Keratinocyte (primary cell): ENCODE measurements around the gene HPN.

ENCODE experiments used
- EZH2 ChIP-seq: IDR thresholded peaks from one replicate; pipeline ENCODE4 v1.6.1; 2012; ENCODE audit warnings: inconsistent platforms, mild to moderate bottlenecking, low read length, moderate library complexity
- TF ChIP-seq, protein P1 (sequence below), 3 experiments: IDR thresholded peaks in 1 of 3; conservative IDR thresholded peaks in 1 of 3; optimal IDR thresholded peaks in 1 of 3; 2 replicates in 2 of 3; 3 replicates in 1 of 3; pipeline versions ENCODE3 to v1.5.1; 2011; ENCODE audit warnings: low read length in 3 of 3, mild to moderate bottlenecking in 3 of 3, moderate library complexity in 2 of 3, control low read depth in 1 of 3, inconsistent platforms in 1 of 3; ENCODE audit not compliant: insufficient read depth in 2 of 3; ENCODE audit errors: extremely low read depth in 1 of 3

DNA sequence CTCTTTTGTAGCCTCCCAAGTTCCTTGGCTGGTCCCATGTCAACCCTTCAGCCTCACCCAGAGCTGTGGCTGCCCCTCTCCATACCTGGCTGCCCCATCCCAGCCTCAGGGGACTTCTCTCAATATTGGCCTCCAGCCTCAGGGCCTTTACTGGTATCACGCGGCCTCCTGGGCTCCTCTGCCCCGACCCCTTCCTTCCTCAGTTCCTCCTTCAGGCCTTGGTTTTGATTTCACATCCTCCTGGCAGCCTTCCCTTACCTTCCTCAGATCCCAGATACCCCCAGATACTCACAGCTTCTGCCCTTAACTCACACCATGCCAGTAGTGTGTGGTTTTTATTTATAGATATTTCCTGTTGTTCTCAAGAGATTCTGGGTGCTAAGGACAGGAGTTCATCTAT lies 24.0 kb upstream of the HPN start:
- TF ChIP-seq, protein P1, sequence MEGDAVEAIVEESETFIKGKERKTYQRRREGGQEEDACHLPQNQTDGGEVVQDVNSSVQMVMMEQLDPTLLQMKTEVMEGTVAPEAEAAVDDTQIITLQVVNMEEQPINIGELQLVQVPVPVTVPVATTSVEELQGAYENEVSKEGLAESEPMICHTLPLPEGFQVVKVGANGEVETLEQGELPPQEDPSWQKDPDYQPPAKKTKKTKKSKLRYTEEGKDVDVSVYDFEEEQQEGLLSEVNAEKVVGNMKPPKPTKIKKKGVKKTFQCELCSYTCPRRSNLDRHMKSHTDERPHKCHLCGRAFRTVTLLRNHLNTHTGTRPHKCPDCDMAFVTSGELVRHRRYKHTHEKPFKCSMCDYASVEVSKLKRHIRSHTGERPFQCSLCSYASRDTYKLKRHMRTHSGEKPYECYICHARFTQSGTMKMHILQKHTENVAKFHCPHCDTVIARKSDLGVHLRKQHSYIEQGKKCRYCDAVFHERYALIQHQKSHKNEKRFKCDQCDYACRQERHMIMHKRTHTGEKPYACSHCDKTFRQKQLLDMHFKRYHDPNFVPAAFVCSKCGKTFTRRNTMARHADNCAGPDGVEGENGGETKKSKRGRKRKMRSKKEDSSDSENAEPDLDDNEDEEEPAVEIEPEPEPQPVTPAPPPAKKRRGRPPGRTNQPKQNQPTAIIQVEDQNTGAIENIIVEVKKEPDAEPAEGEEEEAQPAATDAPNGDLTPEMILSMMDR (optimal IDR thresholded peaks at IDR 0.05 in 1 of 3, IDR thresholded peaks at IDR 0.05 in 1 of 3, conservative IDR thresholded peaks at IDR 0.05 in 1 of 3; ENCODE audit: extremely low read depth in 1 of 3, insufficient read depth in 2 of 3, low read length in 3 of 3): no peak
- TF ChIP-seq EZH2: no peak
